Measurements from ENCODE around the gene SSUH2. TPM values are rescaled to one million over a fixed set of nuclear protein-coding genes. Genes with fewer than 3 reads are reported as not detected.

Gene SSUH2
- total and polyA plus RNA-seq, 2 of the 13 experiments (the other 11 are each of a cell fraction or from before 2014, with no cell fraction given): 38.1 to 136 TPM

GRCh38 chr3:8648909-8649741, 4.5 kb upstream of the SSUH2 start (continued):
- no peak for TF ChIP-seq ZMYM3 (CRISPR knock-in tag; IDR thresholded peaks at IDR 0.05)
- 0 out of 2 replicates have a peak, but pooled peaks have one; percentile 22 for TF ChIP-seq SSRP1 (CRISPR knock-in tag; IDR thresholded peaks at IDR 0.05)
- peak in 1 of 2 experiments; percentile 32; a peak in 1 of 4 replicates for TF ChIP-seq POLR2A (IDR thresholded peaks at IDR 0.05; ENCODE audit: insufficient read depth in 1 of 2, low read depth in 2 of 2, low read length in 2 of 2)
- TF ChIP-seq NR1H2 (CRISPR knock-in tag; IDR thresholded peaks at IDR 0.05; ENCODE audit: borderline replicate concordance, low read depth): no peak
- no peak for TF ChIP-seq ZSCAN5A (CRISPR knock-in tag; IDR thresholded peaks at IDR 0.05; ENCODE audit: borderline replicate concordance)
- TF ChIP-seq ATF7 (IDR thresholded peaks at IDR 0.05): no peak
- 0 out of 2 replicates have a peak, but pooled peaks have one; percentile 24 for TF ChIP-seq ATF7 (CRISPR knock-in tag; IDR thresholded peaks at IDR 0.05)
- TF ChIP-seq ZSCAN31 (CRISPR knock-in tag; IDR thresholded peaks at IDR 0.05; ENCODE audit: low read depth): no peak
- TF ChIP-seq MAX (IDR thresholded peaks at IDR 0.05): 0 out of 2 replicates have a peak, but pooled peaks have one; percentile 35
- TF ChIP-seq FUBP1 (CRISPR knock-in tag; IDR thresholded peaks at IDR 0.05; ENCODE audit: borderline replicate concordance): no peak
- no peak for TF ChIP-seq E2F5 (CRISPR knock-in tag; conservative IDR thresholded peaks at IDR 0.05)
- 0 out of 2 replicates have a peak, but pooled peaks have one; percentile 16 for TF ChIP-seq NCOR1 (IDR thresholded peaks at IDR 0.05; ENCODE audit: borderline replicate concordance, low read length)

All from HepG2 (cell line).